Erythroblast (primary cell): ENCODE data around the gene GEMIN4.

Experiments
- GATA1 ChIP-seq: IDR thresholded peaks from 2 replicates; pipeline ENCODE4 v1.6.1; 2011; ENCODE audit warnings: low read depth, mild to moderate bottlenecking, control low read depth, low read length, moderate library complexity
- POLR2A ChIP-seq: IDR thresholded peaks from 2 replicates; pipeline ENCODE4 v1.6.1; 2011; ENCODE audit warnings: mild to moderate bottlenecking, low read length

DNA sequence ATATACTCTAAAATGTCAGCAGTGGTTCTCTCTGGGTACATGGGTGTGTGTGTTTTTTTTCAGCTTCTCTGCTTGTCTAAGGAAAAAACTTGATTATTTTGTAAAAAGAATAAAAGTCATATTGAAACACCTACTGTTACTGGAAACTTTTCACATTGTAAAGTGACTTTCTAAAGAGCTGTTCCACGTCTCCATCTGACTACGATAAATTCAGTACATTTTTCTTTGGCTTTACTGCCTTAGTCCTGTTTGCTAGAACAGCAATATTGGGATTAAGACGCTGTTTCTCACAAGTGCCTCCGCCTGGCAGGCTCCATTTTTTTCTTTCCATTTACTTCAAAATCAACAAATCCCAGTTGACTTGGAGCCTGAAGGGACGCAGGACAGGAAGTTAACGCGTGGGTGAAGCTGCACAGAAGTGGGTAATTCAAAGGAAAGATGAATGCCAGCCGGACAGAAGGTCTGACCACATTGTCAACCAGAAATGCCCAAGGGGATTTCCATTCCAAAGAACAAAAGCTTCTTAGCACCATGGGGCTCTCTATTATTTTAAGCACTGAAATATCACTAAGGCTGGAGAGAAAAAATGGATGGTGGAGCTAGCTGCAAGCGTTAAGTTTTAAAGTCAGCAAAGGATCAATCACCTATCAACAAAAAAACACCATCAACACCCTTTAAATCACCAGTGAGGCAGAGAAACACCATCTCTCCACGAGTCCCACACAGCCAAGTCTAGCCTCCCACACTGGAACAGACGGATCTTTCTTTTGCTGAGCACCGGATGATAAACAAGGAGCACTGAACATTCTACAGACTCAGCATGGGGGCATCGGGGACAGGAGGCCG is 21.6 kb upstream of the GEMIN4 start:
- no peak for TF ChIP-seq POLR2A
- TF ChIP-seq GATA1, result no peak
